ENCODE data around the gene DNAJC2. TPM values are rescaled to one million over a fixed set of nuclear protein-coding genes. Genes with fewer than 3 reads are reported as not detected.
A peak's percentile ranks its signal among the peaks of the same experiment; 100 is the strongest.

Gene DNAJC2, protein sequence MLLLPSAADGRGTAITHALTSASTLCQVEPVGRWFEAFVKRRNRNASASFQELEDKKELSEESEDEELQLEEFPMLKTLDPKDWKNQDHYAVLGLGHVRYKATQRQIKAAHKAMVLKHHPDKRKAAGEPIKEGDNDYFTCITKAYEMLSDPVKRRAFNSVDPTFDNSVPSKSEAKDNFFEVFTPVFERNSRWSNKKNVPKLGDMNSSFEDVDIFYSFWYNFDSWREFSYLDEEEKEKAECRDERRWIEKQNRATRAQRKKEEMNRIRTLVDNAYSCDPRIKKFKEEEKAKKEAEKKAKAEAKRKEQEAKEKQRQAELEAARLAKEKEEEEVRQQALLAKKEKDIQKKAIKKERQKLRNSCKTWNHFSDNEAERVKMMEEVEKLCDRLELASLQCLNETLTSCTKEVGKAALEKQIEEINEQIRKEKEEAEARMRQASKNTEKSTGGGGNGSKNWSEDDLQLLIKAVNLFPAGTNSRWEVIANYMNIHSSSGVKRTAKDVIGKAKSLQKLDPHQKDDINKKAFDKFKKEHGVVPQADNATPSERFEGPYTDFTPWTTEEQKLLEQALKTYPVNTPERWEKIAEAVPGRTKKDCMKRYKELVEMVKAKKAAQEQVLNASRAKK
- polyA plus RNA-seq (ENCODE audit: insufficient read length) = 31.9 TPM

DNA sequence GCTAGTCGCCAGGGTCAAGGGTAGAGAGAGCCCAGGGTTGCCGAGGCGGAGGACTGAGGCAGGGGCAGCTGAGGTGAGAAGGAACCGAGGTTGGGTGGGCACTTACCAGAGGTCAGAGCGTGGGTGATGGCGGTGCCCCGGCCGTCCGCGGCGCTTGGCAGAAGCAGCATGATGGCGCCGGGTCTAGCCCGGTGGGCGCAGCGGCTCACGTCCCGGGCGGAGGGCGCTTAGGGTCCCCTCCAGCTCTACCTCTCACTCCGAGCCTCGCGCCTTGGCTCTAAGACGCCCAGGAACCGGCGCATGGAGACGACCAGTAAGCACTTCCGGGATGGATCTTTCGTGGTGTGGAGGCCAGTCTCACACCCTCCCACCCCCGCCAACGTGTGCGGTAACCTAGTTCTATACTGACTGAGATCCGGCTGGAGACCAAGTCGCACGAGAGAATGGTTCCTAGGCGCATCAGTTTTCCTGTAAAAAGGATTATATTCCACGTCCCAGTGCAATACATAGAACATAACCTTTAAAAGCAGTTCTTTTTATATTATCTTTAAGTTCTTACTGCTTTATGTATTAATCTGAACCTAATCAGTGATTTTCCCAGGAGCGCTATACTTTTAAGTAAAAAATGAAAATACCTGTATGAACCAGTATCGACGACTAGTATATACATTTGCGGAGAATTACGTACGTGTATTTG lies at the start of gene DNAJC2:
TSS of gene DNAJC2 (minus strand) at position 315 of the 697 bp plus-strand sequence. CDS start at position 170, 145 bp downstream.
- peak; percentile 80 for DNase-seq (ENCODE audit: low read depth)

DNA sequence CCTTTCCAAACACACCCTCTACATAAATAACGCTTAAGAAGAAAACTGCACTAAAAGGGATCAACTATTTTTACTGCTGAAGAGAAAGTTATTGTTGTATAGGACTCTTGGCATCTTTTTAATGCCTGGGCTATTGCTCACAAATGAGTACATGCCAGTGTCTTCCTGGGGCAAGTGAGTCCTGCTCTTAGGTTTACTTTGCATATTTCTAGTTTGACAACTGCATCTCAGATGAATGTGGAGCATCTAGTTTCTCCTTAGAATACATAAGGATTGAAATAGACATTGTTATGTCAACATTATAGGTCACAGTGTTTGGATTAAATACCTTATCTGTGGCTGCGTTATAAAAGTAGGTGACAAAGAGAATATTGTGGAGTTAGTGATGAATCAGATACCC lies 47.4 kb upstream of the DNAJC2 start:
- no peak for DNase-seq (ENCODE audit: low read depth)

DNA sequence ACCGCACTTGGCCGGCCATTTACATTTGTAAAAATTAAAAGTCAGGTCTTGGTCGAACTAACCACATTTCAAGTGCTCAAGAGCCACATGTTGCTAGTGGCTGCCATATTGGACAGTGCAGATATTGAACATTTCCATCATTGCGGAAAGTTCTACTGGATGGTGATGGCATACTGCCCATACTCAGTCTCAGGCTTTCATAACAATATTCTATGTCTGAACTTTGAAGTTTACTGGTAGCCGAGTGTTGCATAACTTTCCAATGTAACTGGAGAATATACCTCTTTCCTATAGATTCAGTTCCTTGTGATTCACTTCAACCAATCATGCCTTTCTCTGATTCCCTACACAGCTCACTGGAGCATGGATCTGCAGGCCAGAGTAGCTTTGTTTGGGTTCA lies 46.6 kb upstream of the DNAJC2 start:
- no peak for DNase-seq (ENCODE audit: low read depth)

DNA sequence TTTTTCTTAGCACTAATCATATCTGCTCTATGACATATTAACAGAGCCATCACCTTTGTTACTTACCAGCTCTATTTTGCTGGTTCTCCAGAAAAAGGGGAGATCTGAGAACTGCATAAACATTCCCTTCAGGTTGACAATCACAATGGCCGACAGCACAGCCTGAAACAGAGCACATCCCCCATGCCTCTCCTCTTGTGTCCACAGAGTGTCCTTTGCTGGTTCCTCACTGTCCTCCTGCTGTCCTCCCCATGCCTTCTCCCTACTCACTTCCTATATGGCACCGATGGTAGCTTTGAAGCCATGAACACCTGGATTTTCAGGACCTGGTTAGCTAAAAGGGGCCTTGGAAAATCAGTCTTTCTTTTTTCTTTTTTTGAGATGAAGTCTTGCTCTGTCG lies 44.7 kb upstream of the DNAJC2 start:
- no peak for DNase-seq (ENCODE audit: low read depth)

DNA sequence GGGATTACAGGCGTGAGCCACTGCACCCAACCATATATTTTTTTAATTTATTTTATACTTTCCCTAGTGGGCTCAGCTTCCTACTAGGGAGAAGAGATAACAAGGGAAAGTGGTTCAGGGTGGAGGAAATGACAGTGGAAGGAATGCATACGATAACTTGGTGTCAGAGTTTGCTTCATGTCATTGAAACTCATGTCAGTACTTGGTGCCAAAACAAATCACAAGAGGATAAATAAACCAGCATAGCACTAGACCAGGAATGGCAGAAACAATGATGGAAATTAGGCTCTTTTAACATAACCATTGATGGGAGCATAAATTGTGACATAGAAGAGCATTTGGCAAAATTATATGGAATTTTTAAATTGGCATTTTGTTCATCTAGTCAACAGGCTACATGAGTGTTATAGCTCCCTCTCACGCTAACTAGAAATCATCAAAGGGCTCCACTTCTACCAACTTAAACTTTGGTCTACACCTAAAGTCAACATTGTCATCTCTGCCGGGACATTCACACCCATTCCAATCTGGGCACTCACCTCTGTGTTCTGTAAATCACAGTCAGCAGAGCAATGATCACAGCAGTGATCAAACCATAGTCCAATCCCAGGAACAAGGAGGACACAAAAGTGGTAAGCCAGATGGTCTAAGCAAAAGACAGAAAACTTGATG lies 44.0 kb upstream of the DNAJC2 start:
- no peak for DNase-seq (ENCODE audit: low read depth)

DNA sequence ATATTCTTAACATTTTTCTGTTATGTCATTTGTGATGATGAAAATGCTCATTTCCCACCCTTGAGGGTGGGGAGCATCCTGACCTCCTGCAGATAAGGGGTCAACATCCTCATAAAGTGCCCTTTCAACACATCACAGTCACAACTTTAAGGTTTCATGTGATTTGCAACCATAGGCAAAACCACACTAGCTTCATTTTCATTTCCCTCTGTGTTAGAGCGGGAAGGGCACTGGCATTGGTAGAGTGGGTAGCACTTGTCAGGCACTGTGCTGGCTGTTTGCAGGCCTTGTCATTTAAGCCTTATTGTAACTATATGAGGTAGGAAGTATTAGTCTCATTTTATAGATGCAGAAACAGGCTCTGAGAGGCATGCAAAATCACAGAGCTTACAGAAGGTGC lies 42.7 kb upstream of the DNAJC2 start:
- no peak for DNase-seq (ENCODE audit: low read depth)

DNA sequence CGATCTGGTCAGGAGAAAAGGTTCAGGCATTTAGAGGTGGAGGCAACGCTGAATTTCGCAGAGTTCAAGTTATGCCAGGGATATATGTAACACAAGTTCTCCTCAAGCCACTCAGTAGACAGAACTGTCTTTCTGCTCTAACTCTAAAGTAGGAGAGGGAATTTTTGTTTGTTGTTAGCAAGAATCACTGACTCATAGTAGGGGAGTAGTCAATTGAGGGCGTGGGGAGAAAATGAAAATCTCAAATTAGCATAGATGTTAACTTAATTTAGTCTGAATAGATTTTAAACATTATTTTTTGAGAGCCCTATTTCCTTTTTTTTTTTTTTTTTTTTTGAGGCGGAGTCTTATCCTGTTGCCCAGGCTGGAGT lies 37.5 kb upstream of the DNAJC2 start:
- DNase-seq (ENCODE audit: low read depth) = no peak

DNA sequence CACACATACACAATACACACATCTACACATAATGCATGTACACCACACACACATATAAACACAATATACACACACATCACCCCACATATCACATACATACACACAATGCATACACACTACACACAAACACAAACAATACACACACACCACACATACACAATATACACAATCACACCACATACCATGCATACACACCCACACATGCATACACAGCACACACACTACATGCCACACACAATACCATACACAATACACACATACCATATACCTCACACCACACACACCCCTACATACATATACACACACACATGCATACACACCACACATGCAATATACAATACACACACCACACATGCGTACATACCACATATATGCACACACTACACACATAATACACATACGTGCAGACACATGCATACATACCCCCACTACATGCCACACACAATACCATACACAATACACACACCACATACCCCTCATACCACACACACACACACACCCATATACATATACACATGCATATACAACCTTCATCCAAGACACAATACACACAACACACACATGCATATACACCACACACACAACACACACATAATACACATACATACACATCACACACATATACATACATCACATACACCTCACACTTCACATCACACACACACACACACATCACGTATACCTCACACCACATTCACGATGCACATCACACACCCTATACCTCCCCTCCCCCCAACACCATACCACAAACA lies 36.9 kb upstream of the DNAJC2 start:
- no peak for DNase-seq (ENCODE audit: low read depth)

DNA sequence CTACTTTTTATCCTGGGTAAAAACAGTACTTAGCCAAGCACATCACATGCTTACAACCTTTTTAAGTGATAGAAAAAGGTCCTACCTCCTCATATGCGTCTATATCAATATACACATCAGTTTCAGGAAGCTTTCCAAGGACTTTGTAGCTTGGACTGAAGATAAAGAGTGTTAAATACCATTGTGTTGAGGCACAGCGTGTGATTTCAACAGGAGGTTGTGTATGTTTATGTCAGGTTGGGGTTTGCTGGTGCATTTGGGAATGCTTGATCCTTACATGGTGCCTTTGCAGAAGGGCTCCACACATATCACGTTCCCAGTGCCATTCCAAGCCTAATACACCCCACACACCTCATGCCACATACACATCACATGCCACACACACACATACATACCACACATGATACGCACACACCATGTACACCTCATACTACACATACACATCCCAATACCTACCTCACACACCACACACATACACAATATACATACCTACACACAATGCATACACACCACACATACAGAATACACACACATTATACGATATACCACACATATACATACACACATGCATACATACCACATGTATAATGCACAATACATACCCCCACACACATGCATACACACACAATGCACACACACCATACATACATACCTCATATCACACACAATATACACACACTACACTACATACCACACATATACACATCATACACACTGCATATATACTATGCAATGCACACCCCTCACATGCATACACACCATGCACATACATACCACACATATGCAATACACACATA lies 36.0 kb upstream of the DNAJC2 start:
- no peak for DNase-seq (ENCODE audit: low read depth)

DNA sequence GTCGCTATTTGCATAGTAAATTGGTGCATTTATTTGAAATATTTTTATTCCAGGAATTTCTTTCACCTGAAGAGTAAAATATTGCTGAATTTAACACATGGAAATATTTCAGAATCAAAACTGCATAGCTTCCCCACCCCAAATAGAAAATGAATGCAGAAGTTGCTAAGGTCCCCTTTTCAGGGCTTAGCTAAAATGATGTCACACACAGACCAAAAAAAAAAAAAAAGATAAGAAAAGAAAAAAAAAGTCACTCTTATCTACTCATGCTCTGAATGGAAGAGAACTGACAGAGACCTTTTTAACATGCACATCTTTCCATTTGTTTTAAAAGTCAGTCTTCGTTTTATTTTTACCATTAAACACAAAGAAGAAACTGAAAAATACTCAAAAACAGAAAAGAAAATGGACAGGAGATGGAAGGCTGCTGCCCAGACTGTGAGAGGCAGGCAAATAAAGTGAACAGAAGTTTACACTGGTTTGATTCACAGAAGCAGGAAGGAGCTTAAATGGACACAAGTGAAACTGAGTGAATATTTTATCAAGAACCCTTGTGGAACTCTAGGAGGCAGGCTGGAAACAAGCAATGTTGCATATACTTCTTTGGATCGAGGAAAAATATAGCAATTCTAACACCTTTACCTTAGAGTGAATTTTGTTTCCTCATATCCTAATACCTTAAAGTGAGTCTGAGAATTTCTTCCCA lies 34.9 kb upstream of the DNAJC2 start:
- no peak for DNase-seq (ENCODE audit: low read depth)

DNA sequence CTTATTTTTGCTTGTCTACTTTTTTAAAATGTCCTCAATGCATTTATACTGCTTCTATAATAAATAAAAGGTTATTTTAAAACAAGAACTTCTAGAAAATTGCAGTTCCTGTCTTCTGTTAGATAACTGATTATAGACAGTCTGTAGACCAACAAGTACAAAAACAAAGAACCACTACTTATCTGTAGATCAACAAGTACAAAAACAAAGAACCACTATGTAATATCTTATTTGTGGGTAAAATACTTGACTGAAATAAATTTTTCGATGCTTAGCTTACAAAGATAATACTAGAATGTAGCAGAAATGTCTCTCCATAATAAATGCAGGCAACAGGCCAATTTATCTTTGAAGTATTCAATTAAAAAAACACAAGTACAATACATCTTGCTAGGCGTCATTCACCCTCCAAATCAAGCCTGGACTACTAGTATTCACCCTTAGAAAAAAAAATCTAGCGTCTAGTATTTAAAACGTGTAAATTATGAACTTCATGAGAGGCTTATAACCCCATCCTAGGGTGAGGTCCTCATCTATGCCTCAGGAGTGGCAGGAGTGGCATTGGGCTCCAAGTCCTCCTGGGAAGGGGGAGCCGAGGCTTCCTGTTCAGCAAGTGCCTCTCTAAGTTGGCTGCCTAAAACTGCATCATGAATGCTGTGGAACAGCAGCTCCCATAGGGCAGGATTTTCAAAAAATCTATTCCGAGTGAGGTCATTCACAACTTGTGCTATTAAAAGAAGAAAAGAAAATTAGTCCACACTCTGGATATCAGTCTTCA lies 29.5 kb upstream of the DNAJC2 start:
- no peak for DNase-seq (ENCODE audit: low read depth)

DNA sequence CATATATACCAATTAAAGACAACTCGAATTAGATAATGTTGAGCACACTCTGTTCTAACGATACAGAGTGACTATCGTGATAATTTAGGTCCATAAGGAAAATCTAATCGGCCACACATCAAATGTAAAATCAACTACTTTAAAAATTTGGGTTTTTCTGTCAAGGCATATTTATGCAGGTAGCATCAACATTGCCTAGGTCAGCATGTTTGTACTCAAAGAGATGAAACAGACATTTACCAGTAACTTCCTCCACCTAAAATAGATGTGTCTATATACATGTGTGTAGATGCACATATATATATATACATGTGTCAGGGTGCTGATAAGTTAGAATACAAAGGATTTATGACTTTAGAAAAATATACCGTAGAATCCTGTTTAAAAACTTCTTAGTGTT lies 24.9 kb upstream of the DNAJC2 start:
- DNase-seq (ENCODE audit: low read depth) = no peak

DNA sequence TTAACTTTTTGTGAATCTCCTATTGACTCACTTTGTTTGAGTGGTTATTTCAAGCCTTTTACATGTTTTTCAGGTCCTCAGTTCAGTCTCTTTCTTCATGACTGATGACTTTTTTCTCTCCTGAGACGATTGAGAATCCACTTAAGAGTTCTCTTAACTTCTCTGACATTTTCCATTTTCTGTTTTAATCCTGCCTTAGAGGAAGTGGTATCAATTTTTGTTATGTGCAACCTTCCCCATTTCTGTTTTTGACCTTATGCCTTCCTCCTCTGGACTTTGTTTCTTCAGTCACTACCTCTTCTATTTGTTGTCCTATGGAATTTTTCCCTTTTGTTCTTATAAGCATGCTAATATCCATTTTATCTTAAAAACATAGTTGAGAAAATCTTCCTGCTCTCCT lies 5.2 kb upstream of the DNAJC2 start:
- no peak for DNase-seq (ENCODE audit: low read depth)

DNA sequence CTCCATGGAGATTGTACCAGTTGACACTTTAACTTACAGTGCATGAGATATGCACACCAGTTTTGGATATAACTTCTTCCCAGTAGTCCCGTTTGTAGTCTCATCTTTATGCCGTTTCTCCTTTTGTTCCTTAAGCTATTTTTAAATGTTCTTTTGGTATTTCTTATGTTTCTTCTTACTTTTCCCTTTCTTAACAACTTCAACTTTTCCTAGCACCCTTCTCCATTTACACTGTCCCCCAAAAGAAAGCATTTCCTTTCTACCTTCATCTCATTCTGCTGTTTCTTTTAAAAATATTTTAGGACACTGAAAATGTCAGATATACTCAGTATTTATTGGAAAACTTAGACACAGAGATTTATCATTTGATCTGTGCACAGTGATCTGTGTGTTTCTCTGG lies 4.4 kb upstream of the DNAJC2 start:
- DNase-seq (ENCODE audit: low read depth) = no peak

DNA sequence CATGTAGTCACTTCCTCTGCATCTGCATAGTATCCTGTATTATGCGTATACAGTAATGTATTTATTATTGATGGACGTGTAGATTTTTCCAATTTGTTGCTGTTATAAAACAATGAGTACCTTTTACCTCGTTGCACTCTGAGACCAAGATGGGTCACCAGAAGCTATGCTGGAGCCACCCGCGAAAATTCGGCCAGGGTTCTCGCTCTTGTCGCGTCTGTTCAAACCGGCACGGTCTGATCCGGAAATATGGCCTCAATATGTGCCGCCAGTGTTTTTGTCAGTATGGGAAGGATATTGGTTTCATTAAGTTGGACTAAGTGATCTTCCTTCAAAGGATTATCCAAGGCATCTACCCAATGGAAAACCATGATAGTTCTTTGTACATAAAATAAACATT lies 3.9 kb upstream of the DNAJC2 start:
- no peak for DNase-seq (ENCODE audit: low read depth)

DNA sequence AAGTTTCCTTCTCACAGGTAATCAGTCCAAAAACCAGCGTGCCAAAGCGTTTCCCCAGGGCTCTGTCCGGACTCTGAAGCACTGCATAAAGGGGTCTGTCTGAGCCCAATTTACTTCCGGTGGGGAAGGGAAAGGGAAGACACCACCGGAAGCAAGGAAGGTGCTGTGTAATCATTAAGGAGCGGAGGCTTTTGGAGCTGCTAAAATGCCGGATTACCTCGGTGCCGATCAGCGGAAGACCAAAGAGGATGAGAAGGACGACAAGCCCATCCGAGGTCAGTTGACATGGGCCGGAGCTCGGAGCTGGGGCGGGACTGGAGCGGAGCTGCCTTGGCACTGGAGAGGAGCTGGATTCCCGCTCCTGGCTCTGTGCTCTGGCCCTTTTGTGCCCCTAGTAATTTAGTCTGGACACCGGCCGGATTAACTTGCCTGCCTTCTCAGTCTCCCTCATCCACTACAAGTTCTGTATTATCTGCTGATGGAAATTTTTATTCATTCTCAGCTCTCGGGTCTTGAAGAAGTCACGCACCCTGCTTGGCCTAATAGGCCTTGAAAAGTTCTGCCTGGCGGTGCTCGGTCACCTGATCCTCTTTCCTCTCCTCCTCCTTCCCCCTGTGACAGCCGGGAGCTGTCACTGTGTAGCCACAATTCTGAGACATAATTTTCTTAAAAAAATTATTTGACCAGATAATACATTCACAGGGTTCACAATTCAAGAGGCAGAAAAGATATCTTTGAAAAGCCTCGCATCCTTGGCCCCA lies 3.1 kb upstream of the DNAJC2 start, which contains the start of gene PSMC2:
TSS of gene PSMC2 (plus strand) at position 137 of the 761 bp plus-strand sequence. CDS start at position 206, 69 bp downstream.
- DNase-seq (ENCODE audit: low read depth) = peak; percentile 89

DNA sequence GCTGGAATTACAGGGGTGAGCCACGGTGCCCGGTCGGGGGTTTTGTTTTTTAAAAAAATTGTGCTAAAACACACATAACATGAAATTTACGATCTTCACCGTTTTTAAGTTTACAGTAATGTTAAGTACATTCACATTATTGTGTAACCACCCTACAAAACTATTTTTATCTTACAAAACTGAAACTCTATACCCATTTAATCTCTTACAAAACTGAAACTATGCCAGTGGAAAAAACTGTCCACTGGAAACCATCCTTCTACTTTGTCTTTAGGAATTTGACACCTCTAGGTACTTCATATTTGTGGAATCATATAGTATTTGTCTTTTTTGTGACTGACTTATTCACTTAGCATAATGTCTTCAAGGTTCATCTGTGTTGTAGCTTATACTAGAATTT lies 1.8 kb upstream of the DNAJC2 start:
- no peak for DNase-seq (ENCODE audit: low read depth)

DNA sequence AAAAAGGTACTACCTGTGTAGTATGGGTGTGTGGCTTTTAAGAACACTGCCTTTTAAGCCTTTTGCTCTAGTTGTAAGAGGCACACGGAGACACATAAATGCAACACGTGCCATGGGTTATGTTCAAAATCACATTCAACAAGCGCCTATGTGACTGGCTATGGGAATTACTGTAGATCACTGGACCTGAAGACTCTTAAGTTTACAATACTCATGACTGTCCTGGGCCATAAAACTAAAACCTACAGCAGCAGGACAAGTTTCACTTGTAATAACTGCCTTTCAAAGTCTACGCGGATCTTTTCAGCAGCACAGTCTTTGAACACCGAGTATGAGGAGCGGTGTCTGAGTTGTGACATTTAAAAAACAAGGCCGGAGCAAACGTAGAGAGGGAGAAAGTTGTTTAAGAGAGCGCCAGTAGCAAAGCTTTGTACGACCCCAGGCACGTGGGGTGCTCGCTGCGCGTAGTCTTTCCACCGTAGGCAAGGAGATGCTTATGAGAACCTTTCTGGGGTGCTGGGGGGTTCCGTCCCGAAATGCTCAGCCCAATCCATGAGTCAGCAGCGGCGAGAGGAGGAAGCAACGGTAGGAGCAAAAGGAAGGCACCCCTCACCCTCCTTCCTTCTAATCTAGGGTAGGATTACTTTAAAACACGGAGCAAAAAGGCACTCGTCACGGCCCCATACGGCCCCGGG lies 662 bp downstream of the DNAJC2 start:
- no peak for DNase-seq (ENCODE audit: low read depth)
